HepG2 (cell line): ENCODE results near the gene NUP214. TPM values are rescaled to one million over a fixed set of nuclear protein-coding genes. Genes with fewer than 3 reads are reported as not detected.

ENCODE experiments used
- ATAC-seq: fragments of 200-7000 bp; cut with Tn5 transposase; 3 replicates; pipeline ENCODE4 v1.9.1; 2020; ENCODE audit warnings: mild to moderate bottlenecking, moderate library complexity
- BruUV-seq: library from RNA; stranded (reverse); fragments of 400-500 nt; replicated peaks from 2 replicates; lab custom pipeline; 2021; lab: Mats Ljungman, UMichigan
- CTCF ChIA-PET: fragments of 300-600 bp; formaldehyde crosslinking; extraction: SDS; loops from one replicate; lab custom pipeline; 2021; ENCODE audit warnings: low total read pairs, inconsistent platforms, low intra/inter-chr PET ratio; lab: Yijun Ruan, JAX
- POLR2A ChIA-PET: fragments of 350-600 bp; sonication (Branson Sonifier 250); formaldehyde crosslinking; loops from one replicate; lab custom pipeline; 2020; ENCODE audit warnings: antibody characterized with exemption, inconsistent platforms; lab: Yijun Ruan, JAX
- DNase-seq: peaks from one replicate; pipeline ENCODE4 v3.0.0-alpha.2; 2015; ENCODE audit warnings: low spot score
- FAIRE-seq: peaks from 3 replicates; lab custom pipeline; 2011; peaks lifted over from hg19 to GRCh38; lab: Jason Lieb, UNC
- H2AFZ ChIP-seq: one replicate; pipeline ENCODE4 v1.6.1; 2011; ENCODE audit warnings: low read length, inconsistent platforms
- H3K27ac ChIP-seq: fragments of 300-600 bp; 3 replicates; pipeline ENCODE4 v1.8.0; 2011; ENCODE audit warnings: mixed run types, mild to moderate bottlenecking, mixed read lengths, low read length, inconsistent platforms; ENCODE audit not compliant: insufficient read depth; ENCODE audit errors: extremely low read length
- H3K27me3 ChIP-seq, 2 experiments: fragments of 200-600 bp in 1 of 2; 2 replicates in 1 of 2; 3 replicates in 1 of 2; pipeline versions ENCODE4 v1.6.0 to v1.8.0; 2011; ENCODE audit warnings: low read length in 2 of 2, mild to moderate bottlenecking in 2 of 2, moderate library complexity in 2 of 2, inconsistent platforms in 1 of 2; ENCODE audit not compliant: insufficient read depth in 2 of 2, control insufficient read depth in 1 of 2
- H3K36me3 ChIP-seq, 2 experiments: fragments of 200-600 bp in 1 of 2; replicated peaks in 1 of 2; 2 replicates in 1 of 2; 3 replicates in 1 of 2; pipeline versions ENCODE4 v1.5.1 to v1.8.0; 2011; ENCODE audit warnings: low read length in 2 of 2, inconsistent platforms in 1 of 2; ENCODE audit not compliant: insufficient read depth in 2 of 2, control insufficient read depth in 1 of 2
- H3K4me1 ChIP-seq: 2 replicates; pipeline ENCODE4 v1.5.1; 2012; ENCODE audit warnings: low read length, inconsistent platforms; ENCODE audit not compliant: insufficient read depth
- H3K4me2 ChIP-seq: 2 replicates; pipeline ENCODE4 v1.6.0; 2011; ENCODE audit warnings: low read depth, low read length, inconsistent platforms
- H3K4me3 ChIP-seq, 3 experiments: fragments of 200-600 bp in 1 of 3; sonication (generic), shearing (Covaris generic) in 1 of 3; replicated peaks in 1 of 3; 2 replicates each; pipeline ENCODE4 v1.5.1; 2011 to 2016; ENCODE audit warnings: low read length in 3 of 3, inconsistent platforms in 2 of 3, low read depth in 2 of 3, mild to moderate bottlenecking in 2 of 3, control low read depth in 1 of 3, mixed read lengths in 1 of 3; ENCODE audit not compliant: insufficient read depth in 1 of 3
- H3K79me2 ChIP-seq: one replicate; pipeline ENCODE4 v1.6.1; 2011; ENCODE audit warnings: low read length, inconsistent platforms; ENCODE audit not compliant: insufficient read depth
- H3K9ac ChIP-seq: 2 replicates; pipeline ENCODE4 v1.6.0; 2011; ENCODE audit warnings: mild to moderate bottlenecking, low read depth, low read length, inconsistent platforms; ENCODE audit not compliant: insufficient read depth
- H3K9me3 ChIP-seq: 2 replicates; pipeline ENCODE4 v1.5.1; 2012; ENCODE audit warnings: mild to moderate bottlenecking, low read length
- H4K20me1 ChIP-seq: 2 replicates; pipeline ENCODE4 v1.6.0; 2011; ENCODE audit warnings: inconsistent platforms, mild to moderate bottlenecking, low read length, moderate library complexity; ENCODE audit not compliant: insufficient read depth
- ATF3 ChIP-seq: sonication (generic); formaldehyde crosslinking; IDR thresholded peaks from 2 replicates; pipeline ENCODE4 v1.4.0; 2020; ENCODE audit warnings: missing genetic modification reagents
- ATF6 ChIP-seq: sonication (generic); formaldehyde crosslinking; conservative IDR thresholded peaks from 2 replicates; pipeline ENCODE4 v1.4.0; 2020; ENCODE audit warnings: missing genetic modification reagents
- EEA1 ChIP-seq: sonication (generic); formaldehyde crosslinking; IDR thresholded peaks from 2 replicates; pipeline ENCODE4 v1.5.1; 2020; ENCODE audit warnings: mild to moderate bottlenecking, missing genetic modification reagents, borderline replicate concordance
- HNF1B ChIP-seq: sonication (generic); formaldehyde crosslinking; IDR thresholded peaks from 2 replicates; pipeline ENCODE4 v1.5.1; 2020; ENCODE audit warnings: mild to moderate bottlenecking, moderate library complexity, missing genetic modification reagents
- JUND ChIP-seq: sonication (generic); formaldehyde crosslinking; IDR thresholded peaks from 2 replicates; pipeline ENCODE4 v1.8.0; 2022; ENCODE audit warnings: mild to moderate bottlenecking, missing genetic modification reagents
- KDM6A ChIP-seq: IDR thresholded peaks from 2 replicates; pipeline ENCODE4 v1.6.1; 2016; ENCODE audit warnings: low read depth
- MED13 ChIP-seq: sonication (generic); formaldehyde crosslinking; IDR thresholded peaks from 2 replicates; pipeline ENCODE4 v1.5.0; 2020; ENCODE audit warnings: missing genetic modification reagents
- MYPOP ChIP-seq: sonication (generic); formaldehyde crosslinking; IDR thresholded peaks from 2 replicates; pipeline ENCODE4 v1.8.1; 2023; ENCODE audit warnings: mild to moderate bottlenecking, moderate library complexity, missing genetic modification reagents
- SMC3 ChIP-seq: IDR thresholded peaks from 2 replicates; pipeline ENCODE4 v1.6.1; 2011; ENCODE audit warnings: low read length, improper control_type of control experiment
- SPEN ChIP-seq: sonication (generic); formaldehyde crosslinking; IDR thresholded peaks from 2 replicates; pipeline ENCODE4 v1.5.1; 2020; ENCODE audit warnings: low read depth, mild to moderate bottlenecking, missing genetic modification reagents
- ZBTB21 ChIP-seq: sonication (generic); formaldehyde crosslinking; IDR thresholded peaks from 2 replicates; pipeline ENCODE4 v1.4.0; 2020; ENCODE audit warnings: missing genetic modification reagents
- ZFP82 ChIP-seq: sonication (generic); formaldehyde crosslinking; IDR thresholded peaks from 2 replicates; pipeline ENCODE4 v1.5.1; 2020; ENCODE audit warnings: mild to moderate bottlenecking, missing genetic modification reagents, borderline replicate concordance
- ZNF276 ChIP-seq: sonication (generic); formaldehyde crosslinking; IDR thresholded peaks from 2 replicates; pipeline ENCODE4 v1.4.0; 2020; ENCODE audit warnings: mild to moderate bottlenecking, low read depth, missing genetic modification reagents
- ZNF34 ChIP-seq: sonication (generic); formaldehyde crosslinking; IDR thresholded peaks from 2 replicates; pipeline ENCODE4 v1.4.0; 2020; ENCODE audit warnings: mild to moderate bottlenecking, missing genetic modification reagents, borderline replicate concordance
- ZNF367 ChIP-seq: sonication (generic); formaldehyde crosslinking; IDR thresholded peaks from 2 replicates; pipeline ENCODE4 v1.4.0; 2020; ENCODE audit warnings: missing genetic modification reagents, borderline replicate concordance
- ZNF501 ChIP-seq: sonication (generic); formaldehyde crosslinking; IDR thresholded peaks from 2 replicates; pipeline ENCODE4 v1.5.1; 2020; ENCODE audit warnings: mild to moderate bottlenecking, moderate library complexity, missing genetic modification reagents
- ZNF652 ChIP-seq: IDR thresholded peaks from 2 replicates; pipeline ENCODE4 v1.6.1; 2016; ENCODE audit warnings: low read depth, borderline replicate concordance
- WGBS: methylation state at CpG from one replicate; pipeline ENCODE4 v1.1.6; 2017; ENCODE audit warnings: low lambda C conversion rate; 5-methylcytosine and 5-hydroxymethylcytosine counted together
- in situ Hi-C: cut with HindIII; loops from 2 replicates; pipeline ENCODE4 v1.10.0; 2017; ENCODE audit warnings: low pct_unique_long_range_greater_than_20kb; ENCODE audit not compliant: extremely low pct_ligation_motif_present
- intact Hi-C: fragments of 100-400 bp; cut with micrococcal nuclease; formaldehyde crosslinking; loops from one replicate; pipeline ENCODE4 v1.10.0; 2022; ENCODE audit not compliant: unreplicated experiment
- polyA plus RNA-seq, 8 experiments: library from polyadenylated mRNA; depleted of rRNA in 3 of 8; stranded (reverse) in 7 of 8; unstranded in 1 of 8; fragments of >200 nt; fragmentation: Illumina TruSeq in 4 of 8; extraction: Trizol in 4 of 8; gene quantifications; 2 replicates each; pipeline versions ENCODE4 v1.2.1 to v1.2.3, GENCODE V29; 2011 to 2016; ENCODE audit warnings: low read depth in 4 of 8, missing spikeins in 1 of 8, mixed read lengths in 1 of 8; ENCODE audit not compliant: insufficient read depth in 1 of 8
- total RNA-seq, 5 experiments: library from RNA; depleted of rRNA; stranded (reverse); fragments of >200 nt; fragmentation: Illumina TruSeq; extraction: Trizol; gene quantifications; 2 replicates each; pipeline ENCODE4 v1.2.3, GENCODE V29; 2016; ENCODE audit warnings: low read depth in 1 of 5

Gene NUP214
- total and polyA plus RNA-seq, 2 of the 13 experiments (the other 11 are each of a cell fraction or from before 2014, with no cell fraction given) = 8.4 to 16.0 TPM

- BruUV-seq = no TSS peak
- H3K9me3 ChIP-seq = no peaks in the 10 kb centered on the region
- H4K20me1 ChIP-seq = no peaks in the 10 kb centered on the region
- H3K4me1 ChIP-seq = peaks cover 59% of the 10 kb centered on the region
- no peak for DNase-seq
- H3K4me2 ChIP-seq = peak overlapping the region; percentile 86
- CTCF ChIA-PET = no interaction called here
- no peaks in the 10 kb centered on the region for H3K79me2 ChIP-seq
- in situ Hi-C loops = no loop called here
- peak overlapping the region; percentile 63 for H2AFZ ChIP-seq
- H3K36me3 ChIP-seq = no peaks in the 10 kb centered on the region
- H3K27me3 ChIP-seq = peaks cover 17 to 57% of the 10 kb centered on the region in 2 experiments
- peak overlapping the region; percentile 26 to 68 (median 42) for H3K4me3 ChIP-seq
- intact Hi-C loops = loop anchor here (5.0 to 10.0 kb wide), 2 partner anchors 50 to 98 kb away; no protein-coding TSS in a partner anchor
- H3K9ac ChIP-seq = peak overlapping the region; percentile 53
- ATAC-seq = peak; percentile 64
- 16% methylated on average over 10 of the region's 18 CpGs for WGBS
- FAIRE-seq = no peak
- POLR2A ChIA-PET = no interaction called here
- no peak overlapping the region for H3K27ac ChIP-seq
- TF ChIP-seq HNF1B (CRISPR knock-in tag) (0 out of 2 replicates have a peak, but pooled peaks have one; percentile 33), ZNF367 (CRISPR knock-in tag) (no peak), MYPOP (CRISPR knock-in tag) (no peak), ZFP82 (no peak), ZNF501 (CRISPR knock-in tag) (peak; percentile 84), ZNF276 (CRISPR knock-in tag) (0 out of 2 replicates have a peak, but pooled peaks have one; percentile 51), SPEN (CRISPR knock-in tag) (0 out of 2 replicates have a peak, but pooled peaks have one; percentile 13), ATF6 (no peak), ZNF652 (CRISPR knock-in tag) (no peak), ZNF34 (CRISPR knock-in tag) (no peak), EEA1 (CRISPR knock-in tag) (peak; percentile 19; the same call in 1 of the 2 replicates), MED13 (no peak), KDM6A (CRISPR knock-in tag) (no peak), SMC3 (no peak), JUND (no peak), ATF3 (CRISPR knock-in tag) (no peak), ZBTB21 (CRISPR knock-in tag) (no peak)
Measured at GRCh38 chr9:131274674-131275331, 149.4 kb downstream of the NUP214 start.
